H9 (cell line): ENCODE measurements around the gene NRXN3. TPM values are rescaled to one million over a fixed set of nuclear protein-coding genes. Genes with fewer than 3 reads are reported as not detected.

Experiments
- DNase-seq: peaks from one replicate; pipeline ENCODE4 v3.0.0-alpha.2; 2017
- H2AFZ ChIP-seq: one replicate; pipeline ENCODE4 v1.6.1; 2013; ENCODE audit warnings: mild to moderate bottlenecking, low read length, control low read depth, moderate library complexity
- H2AK5ac ChIP-seq: 2 replicates; pipeline ENCODE4 v1.6.1; 2013; ENCODE audit warnings: low read length, control low read depth, mixed read lengths; ENCODE audit not compliant: insufficient read length
- H2BK120ac ChIP-seq: one replicate; pipeline ENCODE4 v1.6.1; 2013; ENCODE audit warnings: low read depth, mild to moderate bottlenecking, low read length, control low read depth, inconsistent platforms; ENCODE audit not compliant: poor library complexity, severe bottlenecking
- H2BK12ac ChIP-seq: 2 replicates; pipeline ENCODE4 v1.6.1; 2013; ENCODE audit warnings: low read length, control low read depth, mixed read lengths, low read depth; ENCODE audit not compliant: insufficient read length
- H2BK15ac ChIP-seq: 2 replicates; pipeline ENCODE4 v1.6.1; 2013; ENCODE audit warnings: low read depth, low read length, control low read depth
- H2BK20ac ChIP-seq: one replicate; pipeline ENCODE4 v1.6.1; 2013; ENCODE audit warnings: low read depth, mild to moderate bottlenecking, low read length, control low read depth, inconsistent platforms; ENCODE audit not compliant: poor library complexity, severe bottlenecking
- H2BK5ac ChIP-seq: 2 replicates; pipeline ENCODE4 v1.6.1; 2013; ENCODE audit warnings: low read length, control low read depth, mixed read lengths; ENCODE audit not compliant: insufficient read length
- H3K14ac ChIP-seq: 2 replicates; pipeline ENCODE4 v1.6.1; 2013; ENCODE audit warnings: low read length, control low read depth; ENCODE audit not compliant: insufficient read depth
- H3K18ac ChIP-seq: 2 replicates; pipeline ENCODE4 v1.6.1; 2013; ENCODE audit warnings: low read depth, mild to moderate bottlenecking, mixed read lengths, low read length, control low read depth; ENCODE audit not compliant: insufficient read length
- H3K23ac ChIP-seq: 2 replicates; pipeline ENCODE4 v1.6.1; 2013; ENCODE audit warnings: low read length, control low read depth, mixed read lengths, low read depth; ENCODE audit not compliant: insufficient read length
- H3K23me2 ChIP-seq: 2 replicates; pipeline ENCODE4 v1.6.1; 2013; ENCODE audit warnings: low read depth, mild to moderate bottlenecking, mixed read lengths, low read length, control low read depth; ENCODE audit not compliant: insufficient read length, poor library complexity, severe bottlenecking
- H3K27ac ChIP-seq: 2 replicates; pipeline ENCODE4 v1.5.1; 2013; ENCODE audit warnings: low read length, control low read depth, mixed read lengths, low read depth; ENCODE audit not compliant: insufficient read length
- H3K27me3 ChIP-seq: 2 replicates; pipeline ENCODE4 v1.6.1; 2013; ENCODE audit warnings: low read length, control low read depth, inconsistent platforms; ENCODE audit not compliant: insufficient read depth
- H3K4ac ChIP-seq: 2 replicates; pipeline ENCODE4 v1.6.1; 2013; ENCODE audit warnings: low read depth, mild to moderate bottlenecking, control low read depth, inconsistent platforms, low read length, moderate library complexity
- H3K4me1 ChIP-seq: 2 replicates; pipeline ENCODE4 v1.6.1; 2013; ENCODE audit warnings: low read length, control low read depth, inconsistent platforms; ENCODE audit not compliant: insufficient read depth
- H3K4me2 ChIP-seq: 2 replicates; pipeline ENCODE4 v1.6.1; 2013; ENCODE audit warnings: low read length, control low read depth, mixed read lengths; ENCODE audit not compliant: insufficient read length, insufficient read depth
- H3K56ac ChIP-seq: 2 replicates; pipeline ENCODE4 v1.6.1; 2013; ENCODE audit warnings: low read depth, mild to moderate bottlenecking, mixed read lengths, low read length, control low read depth; ENCODE audit not compliant: insufficient read length
- H3K79me1 ChIP-seq: 2 replicates; pipeline ENCODE4 v1.6.1; 2013; ENCODE audit warnings: low read depth, mild to moderate bottlenecking, moderate library complexity, low read length, control low read depth, inconsistent platforms; ENCODE audit not compliant: insufficient read depth, poor library complexity, severe bottlenecking
- H3K79me2 ChIP-seq: 2 replicates; pipeline ENCODE4 v1.6.1; 2013; ENCODE audit warnings: low read length, control low read depth, inconsistent platforms; ENCODE audit not compliant: insufficient read depth
- H3K9ac ChIP-seq: 2 replicates; pipeline ENCODE4 v1.6.1; 2013; ENCODE audit warnings: low read length, control low read depth, mixed read lengths; ENCODE audit not compliant: insufficient read length; ENCODE audit errors: extremely low read depth
- H3K9me3 ChIP-seq: one replicate; pipeline ENCODE4 v1.6.1; 2013; ENCODE audit warnings: low read depth, low read length, inconsistent platforms; ENCODE audit not compliant: control insufficient read depth
- H3T11ph ChIP-seq: one replicate; pipeline ENCODE4 v1.6.1; 2013; ENCODE audit warnings: mild to moderate bottlenecking, low read length, control low read depth, inconsistent platforms
- H4K20me1 ChIP-seq: one replicate; pipeline ENCODE4 v1.6.1; 2013; ENCODE audit not compliant: control insufficient read depth, insufficient read length, insufficient read depth
- H4K5ac ChIP-seq: 2 replicates; pipeline ENCODE4 v1.6.1; 2013; ENCODE audit warnings: low read depth, mild to moderate bottlenecking, mixed read lengths, low read length, control low read depth; ENCODE audit not compliant: insufficient read length
- H4K8ac ChIP-seq: replicated peaks from 2 replicates; pipeline ENCODE4 v1.6.1; 2013; ENCODE audit warnings: low read length, control low read depth, mixed read lengths, low read depth; ENCODE audit not compliant: insufficient read length
- H4K91ac ChIP-seq: 2 replicates; pipeline ENCODE4 v1.6.1; 2013; ENCODE audit warnings: low read depth, mild to moderate bottlenecking, moderate library complexity, mixed read lengths, low read length, control low read depth; ENCODE audit not compliant: insufficient read length
- H3K27ac Mint-ChIP-seq, 3 experiments: 2 replicates in 2 of 3; 3 replicates in 1 of 3; pipeline ENCODE4 v1.8.0; 2020 to 2021; ENCODE audit warnings: mixed read lengths in 3 of 3, mild to moderate bottlenecking in 1 of 3, moderate library complexity in 1 of 3
- H3K27me3 Mint-ChIP-seq: 2 replicates; pipeline ENCODE4 v1.8.0; 2021; ENCODE audit warnings: low read depth, mild to moderate bottlenecking, moderate library complexity, mixed read lengths
- H3K36me3 Mint-ChIP-seq, 3 experiments: 2 replicates in 2 of 3; 3 replicates in 1 of 3; pipeline ENCODE4 v1.8.0; 2020 to 2021; ENCODE audit warnings: low read depth in 3 of 3, mixed read lengths in 3 of 3; ENCODE audit not compliant: insufficient read depth in 1 of 3
- H3K4me1 Mint-ChIP-seq, 2 experiments: 2 replicates each; pipeline ENCODE4 v1.8.0; 2020; ENCODE audit warnings: mixed read lengths in 2 of 2
- H3K4me3 Mint-ChIP-seq, 2 experiments: 2 replicates in 1 of 2; 3 replicates in 1 of 2; pipeline ENCODE4 v1.8.0; 2020 to 2021; ENCODE audit warnings: mild to moderate bottlenecking in 2 of 2, mixed read lengths in 2 of 2, moderate library complexity in 1 of 2
- H3K9me3 Mint-ChIP-seq, 2 experiments: 2 replicates in 1 of 2; 3 replicates in 1 of 2; pipeline ENCODE4 v1.8.0; 2020; ENCODE audit warnings: mild to moderate bottlenecking in 2 of 2, mixed read lengths in 2 of 2, moderate library complexity in 1 of 2
- WGBS: extraction: QIAGEN DNeasy Blood & Tissue Kit; methylation state at CpG from one replicate; pipeline ENCODE4 v1.1.7; 2013; ENCODE audit warnings: missing lambda C conversion rate, low lambda C conversion rate, mixed read lengths; ENCODE audit not compliant: insufficient read length; ENCODE audit errors: extremely low coverage; 5-methylcytosine and 5-hydroxymethylcytosine counted together
- total RNA-seq: library from RNA; stranded (reverse); gene quantifications from 2 replicates; pipeline ENCODE4 v1.2.1, GENCODE V29; 2021
- TF ChIP-seq, protein P1 (sequence below): fragments of 200-600 bp; sonication (generic); conservative IDR thresholded peaks from 3 replicates; pipeline ENCODE4 v1.8.0; 2021; ENCODE audit warnings: antibody characterized with exemption, mild to moderate bottlenecking

The NRXN3 gene
- total RNA-seq, 1 experiment from 2014 or later, result 1.8 TPM

DNA sequence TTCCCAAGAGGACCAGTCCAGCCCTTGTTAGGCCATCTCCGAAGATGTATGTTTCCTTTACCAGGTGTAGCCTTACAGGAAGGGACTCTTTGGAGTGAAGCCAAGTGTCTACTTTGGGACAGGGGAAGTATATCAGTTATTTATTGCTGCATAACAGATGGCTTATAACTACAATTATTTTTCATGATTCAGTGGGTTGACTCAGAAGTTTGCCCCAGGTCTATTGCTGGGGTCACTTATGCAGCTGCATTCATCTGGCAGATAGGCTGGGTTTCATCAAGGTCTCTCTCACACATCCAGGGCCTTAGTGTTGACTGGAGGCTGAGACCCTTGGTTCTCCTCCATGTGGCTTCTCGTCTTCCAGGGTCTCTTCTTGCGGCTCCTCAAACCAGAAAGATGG lies 170.1 kb downstream of the NRXN3 start:
- no peak overlapping the region for H3K4me3 Mint-ChIP-seq
- H2BK120ac ChIP-seq, result no peak overlapping the region
- H3K56ac ChIP-seq, result no peak overlapping the region
- H4K91ac ChIP-seq, result no peak overlapping the region
- no peaks in the 10 kb centered on the region for H3K79me1 ChIP-seq
- H3K36me3 Mint-ChIP-seq, result no peaks in the 10 kb centered on the region
- no peak overlapping the region for H2BK15ac ChIP-seq
- H3K27me3 Mint-ChIP-seq, result no peaks in the 10 kb centered on the region
- no peak overlapping the region for H2BK12ac ChIP-seq
- no peak overlapping the region for H3K9ac ChIP-seq
- TF ChIP-seq, protein P1, sequence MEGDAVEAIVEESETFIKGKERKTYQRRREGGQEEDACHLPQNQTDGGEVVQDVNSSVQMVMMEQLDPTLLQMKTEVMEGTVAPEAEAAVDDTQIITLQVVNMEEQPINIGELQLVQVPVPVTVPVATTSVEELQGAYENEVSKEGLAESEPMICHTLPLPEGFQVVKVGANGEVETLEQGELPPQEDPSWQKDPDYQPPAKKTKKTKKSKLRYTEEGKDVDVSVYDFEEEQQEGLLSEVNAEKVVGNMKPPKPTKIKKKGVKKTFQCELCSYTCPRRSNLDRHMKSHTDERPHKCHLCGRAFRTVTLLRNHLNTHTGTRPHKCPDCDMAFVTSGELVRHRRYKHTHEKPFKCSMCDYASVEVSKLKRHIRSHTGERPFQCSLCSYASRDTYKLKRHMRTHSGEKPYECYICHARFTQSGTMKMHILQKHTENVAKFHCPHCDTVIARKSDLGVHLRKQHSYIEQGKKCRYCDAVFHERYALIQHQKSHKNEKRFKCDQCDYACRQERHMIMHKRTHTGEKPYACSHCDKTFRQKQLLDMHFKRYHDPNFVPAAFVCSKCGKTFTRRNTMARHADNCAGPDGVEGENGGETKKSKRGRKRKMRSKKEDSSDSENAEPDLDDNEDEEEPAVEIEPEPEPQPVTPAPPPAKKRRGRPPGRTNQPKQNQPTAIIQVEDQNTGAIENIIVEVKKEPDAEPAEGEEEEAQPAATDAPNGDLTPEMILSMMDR, result no peak
- H3K4me2 ChIP-seq, result no peak overlapping the region
- H3K14ac ChIP-seq, result no peak overlapping the region
- no peak overlapping the region for H3K18ac ChIP-seq
- no peak overlapping the region for H3K27ac ChIP-seq
- H2BK5ac ChIP-seq, result no peak overlapping the region
- no peak overlapping the region for H3T11ph ChIP-seq
- H3K79me2 ChIP-seq, result no peaks in the 10 kb centered on the region
- WGBS, result no CpG with 5 or more reads among the region's 3 CpGs
- H3K4me1 Mint-ChIP-seq, result peaks cover 21 to 22% of the 10 kb centered on the region in 2 experiments
- H3K9me3 Mint-ChIP-seq, result no peaks in the 10 kb centered on the region
- H3K4ac ChIP-seq, result no peak overlapping the region
- no peaks in the 10 kb centered on the region; the same call in 1 of the 2 replicates for H3K27me3 ChIP-seq
- H3K9me3 ChIP-seq, result no peaks in the 10 kb centered on the region
- no peak overlapping the region for H2BK20ac ChIP-seq
- no peak overlapping the region for H2AFZ ChIP-seq
- no peak overlapping the region for H3K27ac Mint-ChIP-seq
- H4K5ac ChIP-seq, result no peak overlapping the region
- H3K23me2 ChIP-seq, result no peaks in the 10 kb centered on the region
- DNase-seq, result no peak
- no peak overlapping the region for H3K23ac ChIP-seq
- H4K20me1 ChIP-seq, result no peaks in the 10 kb centered on the region
- H3K4me1 ChIP-seq, result no peaks in the 10 kb centered on the region; the same call in 1 of the 2 replicates
- H2AK5ac ChIP-seq, result no peak overlapping the region
- no peak overlapping the region for H4K8ac ChIP-seq
